HG03095 (cell line): ENCODE measurements around the gene DGKH.

Experiments
- ATAC-seq: cut with Tn5 transposase; IDR thresholded peaks from one replicate; pipeline ENCODE4 v1.9.1; 2021; ENCODE audit warnings: moderate library complexity; ENCODE audit not compliant: unreplicated experiment

DGKH gene

DNA sequence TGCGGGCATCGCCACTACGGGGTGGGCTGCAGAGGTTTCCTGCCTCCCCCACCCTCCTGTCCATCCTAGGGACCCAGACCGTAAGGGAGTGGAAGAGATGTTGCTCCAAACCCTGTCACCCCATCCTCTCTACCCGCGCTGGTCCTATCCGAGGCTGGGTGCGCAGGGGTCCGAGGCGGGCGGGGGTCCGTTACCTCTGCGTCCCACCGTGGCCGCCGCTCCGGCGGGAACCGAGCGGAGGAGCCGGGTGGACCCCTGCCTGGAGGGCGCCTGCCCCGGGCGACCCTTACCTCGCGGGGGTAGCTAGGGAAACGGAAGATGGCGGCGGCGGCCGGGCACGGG is at the start of gene DGKH:
DGKH (plus strand) TSS at position 307 of the 342 bp plus-strand sequence. CDS start 126 bp downstream, outside the sequence.
- ATAC-seq = peak; percentile 23

GRCh38 chr13:42000846-42001245 is 47.6 kb upstream of the DGKH start:
- no peak for ATAC-seq

- ATAC-seq = no peak
These were observed 46.9 kb upstream of the DGKH start for GRCh38 chr13:42001580-42001979.

DNA sequence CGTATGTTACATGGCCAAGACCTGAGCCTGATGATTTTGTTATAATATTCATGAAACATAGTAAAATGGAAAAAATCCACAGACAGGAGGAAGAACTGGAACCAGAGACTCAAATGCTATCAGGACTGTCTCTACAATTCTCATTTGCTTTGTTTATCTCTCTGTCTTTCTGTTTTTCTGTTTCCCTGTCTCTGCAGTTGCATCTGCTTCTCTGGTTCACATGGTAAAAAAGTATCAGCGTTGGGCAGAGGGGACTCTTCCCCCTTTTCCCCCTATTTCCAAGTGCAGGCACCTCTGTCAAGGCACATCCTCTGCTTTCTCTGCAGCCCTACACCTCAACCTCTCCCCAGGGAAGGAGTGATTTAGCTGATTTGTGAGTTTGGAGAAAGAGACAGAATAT is 46.4 kb upstream of the DGKH start:
- ATAC-seq = no peak

DNA sequence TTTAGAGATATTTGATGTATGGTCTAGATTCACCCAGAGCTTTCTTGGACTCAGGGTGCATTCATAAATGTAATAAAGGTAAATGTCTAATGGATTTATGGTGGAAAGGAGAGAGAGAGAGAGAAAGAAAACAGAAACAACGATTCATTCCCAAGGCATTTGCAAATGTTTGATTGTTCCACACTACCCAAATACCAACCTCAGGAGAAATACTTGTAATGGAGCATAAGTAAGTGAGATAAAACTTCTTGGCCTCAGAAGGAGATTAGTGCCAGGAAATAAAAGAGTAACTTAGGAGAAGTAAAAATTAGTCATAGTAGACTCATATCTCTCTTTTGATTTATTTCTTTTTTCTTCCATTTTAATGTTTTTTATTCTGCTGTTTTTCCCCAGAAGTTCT is 40.6 kb upstream of the DGKH start:
- no peak for ATAC-seq

DNA sequence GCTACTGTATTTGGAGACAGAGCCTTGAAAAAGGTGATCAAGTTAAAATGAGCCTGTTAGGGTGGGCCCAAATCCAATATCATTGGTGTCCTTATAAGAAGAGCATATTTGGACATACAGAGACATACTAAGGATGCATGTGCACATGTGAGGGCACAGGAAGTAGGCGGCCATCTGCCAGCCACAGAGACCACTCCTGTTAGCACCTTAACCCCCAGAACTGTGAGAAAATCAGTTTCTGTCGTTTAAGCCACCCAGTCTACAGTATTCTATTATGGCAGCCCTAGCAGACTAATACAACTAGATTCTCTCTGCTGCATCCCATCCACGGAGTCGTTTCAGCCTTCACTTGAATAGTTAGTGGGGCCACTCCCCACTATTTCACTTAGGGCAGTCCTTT is 39.4 kb upstream of the DGKH start:
- ATAC-seq = no peak

GRCh38 chr13:42011601-42012350 is 36.7 kb upstream of the DGKH start:
- ATAC-seq = no peak

- no peak for ATAC-seq
These were observed 34.3 kb upstream of the DGKH start for GRCh38 chr13:42014119-42014518.

DNA sequence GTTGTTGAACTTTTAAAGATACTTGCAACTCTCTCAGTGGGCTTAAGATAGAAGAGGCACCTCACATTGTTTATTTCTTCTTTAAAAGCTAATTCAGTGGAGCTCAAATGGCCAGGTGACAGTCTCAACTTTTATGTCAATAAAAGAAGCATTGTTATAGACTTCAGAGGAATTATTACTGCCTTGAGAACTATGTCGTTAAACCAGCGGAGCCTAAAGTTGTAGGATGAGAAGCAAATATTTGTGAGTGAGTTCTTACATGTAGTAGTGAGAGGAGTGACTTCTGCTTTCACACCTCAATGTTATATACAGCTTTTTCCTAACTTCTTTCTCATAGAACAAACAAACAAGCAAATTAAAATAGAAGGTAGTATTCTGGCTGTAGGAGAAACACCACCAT is 31.2 kb upstream of the DGKH start:
- ATAC-seq = no peak

DNA sequence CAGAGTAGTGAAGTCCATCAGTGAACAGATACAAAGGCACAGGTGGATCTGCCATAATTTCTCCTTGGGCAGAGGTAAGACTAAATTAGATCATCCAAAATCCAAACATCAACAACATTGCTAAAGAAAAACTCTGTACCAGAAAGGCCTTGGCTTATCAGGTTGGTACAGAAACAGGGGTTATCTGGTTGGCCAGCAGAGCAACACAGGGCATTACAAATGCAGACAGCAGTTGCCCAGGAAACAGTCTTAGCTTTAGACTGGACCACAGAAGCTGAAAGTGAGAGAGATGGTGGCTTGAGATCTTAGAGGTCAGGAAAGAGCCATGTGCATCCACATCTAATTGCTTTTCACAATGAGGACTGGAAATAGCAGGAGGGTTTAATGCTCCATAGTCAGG is 26.6 kb upstream of the DGKH start:
- no peak for ATAC-seq

DNA sequence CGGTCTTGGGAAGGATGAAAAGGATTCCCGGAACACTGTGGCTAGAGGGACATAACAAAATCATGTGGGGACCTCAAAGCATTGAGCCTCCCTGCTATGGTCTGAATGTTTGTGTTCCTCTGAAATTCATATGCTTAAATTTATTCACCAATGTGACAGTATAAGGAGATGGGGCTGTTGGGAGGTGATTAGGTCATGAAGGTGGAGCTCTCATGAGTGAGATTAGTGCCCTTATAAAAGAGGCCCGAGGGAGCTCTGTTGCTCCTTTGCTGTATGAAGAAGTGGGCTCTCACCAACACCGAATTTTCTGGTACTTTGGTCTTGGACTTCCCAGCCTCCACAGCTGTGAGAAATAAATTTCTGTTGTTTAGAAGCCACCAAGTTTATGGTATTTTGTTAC is 26.1 kb upstream of the DGKH start:
- ATAC-seq = no peak

GRCh38 chr13:42022796-42023493 is 25.5 kb upstream of the DGKH start:
- no peak for ATAC-seq

DNA sequence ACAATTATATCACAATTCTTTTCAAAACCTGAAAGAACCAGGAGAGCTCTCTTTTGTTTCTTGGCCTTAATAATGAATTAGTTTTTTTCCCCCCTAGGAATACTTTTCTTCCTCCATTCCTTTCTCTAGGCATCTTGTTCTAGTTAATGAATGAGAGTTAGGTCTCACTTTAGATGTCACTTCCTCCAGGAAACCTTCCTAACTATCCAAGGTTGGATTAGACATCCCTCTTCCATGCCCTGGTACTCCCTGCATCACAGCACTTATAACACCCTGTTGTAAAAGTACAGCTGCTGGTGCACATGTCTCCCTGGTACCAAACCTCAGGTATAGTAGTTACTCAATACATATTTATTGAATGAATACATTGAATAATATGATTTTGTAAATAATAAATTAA is 21.2 kb upstream of the DGKH start:
- ATAC-seq = no peak

DNA sequence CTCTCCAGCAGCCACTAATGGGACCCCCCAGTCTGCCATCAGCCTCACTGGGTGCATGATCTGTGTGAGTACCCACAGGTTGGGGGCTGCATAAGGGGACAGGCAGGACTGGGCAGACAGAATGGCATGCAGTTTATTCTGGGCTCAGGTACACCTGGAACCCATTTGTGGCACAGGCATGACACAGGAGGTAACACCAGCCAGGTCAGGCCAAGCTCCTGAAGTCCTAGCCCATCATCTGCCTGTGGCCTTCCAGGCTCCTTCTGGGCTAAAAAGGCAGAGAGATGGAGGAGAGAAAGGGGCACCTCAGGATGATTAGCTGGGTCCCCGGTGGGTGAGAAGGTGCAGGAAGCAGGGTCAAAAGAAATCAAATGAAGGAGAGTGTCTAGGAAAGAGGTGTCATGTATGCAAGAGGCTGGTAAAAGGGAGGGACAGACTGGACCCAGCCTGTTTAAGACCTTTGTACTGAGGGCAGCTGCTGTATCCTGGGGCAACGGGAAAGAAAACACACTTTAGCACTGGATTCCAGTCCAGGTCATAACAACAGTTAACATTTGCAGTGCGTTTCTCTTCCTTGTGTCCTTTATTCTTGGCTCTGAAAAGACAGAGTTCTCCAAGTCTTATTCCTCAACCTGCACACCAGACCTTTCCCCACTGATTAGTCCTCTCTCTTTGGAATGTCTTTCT is 20.2 kb upstream of the DGKH start:
- ATAC-seq = no peak

GRCh38 chr13:42035905-42036521 is 12.4 kb upstream of the DGKH start:
- ATAC-seq = no peak

GRCh38 chr13:42036711-42037110 is 11.7 kb upstream of the DGKH start:
- ATAC-seq = no peak

DNA sequence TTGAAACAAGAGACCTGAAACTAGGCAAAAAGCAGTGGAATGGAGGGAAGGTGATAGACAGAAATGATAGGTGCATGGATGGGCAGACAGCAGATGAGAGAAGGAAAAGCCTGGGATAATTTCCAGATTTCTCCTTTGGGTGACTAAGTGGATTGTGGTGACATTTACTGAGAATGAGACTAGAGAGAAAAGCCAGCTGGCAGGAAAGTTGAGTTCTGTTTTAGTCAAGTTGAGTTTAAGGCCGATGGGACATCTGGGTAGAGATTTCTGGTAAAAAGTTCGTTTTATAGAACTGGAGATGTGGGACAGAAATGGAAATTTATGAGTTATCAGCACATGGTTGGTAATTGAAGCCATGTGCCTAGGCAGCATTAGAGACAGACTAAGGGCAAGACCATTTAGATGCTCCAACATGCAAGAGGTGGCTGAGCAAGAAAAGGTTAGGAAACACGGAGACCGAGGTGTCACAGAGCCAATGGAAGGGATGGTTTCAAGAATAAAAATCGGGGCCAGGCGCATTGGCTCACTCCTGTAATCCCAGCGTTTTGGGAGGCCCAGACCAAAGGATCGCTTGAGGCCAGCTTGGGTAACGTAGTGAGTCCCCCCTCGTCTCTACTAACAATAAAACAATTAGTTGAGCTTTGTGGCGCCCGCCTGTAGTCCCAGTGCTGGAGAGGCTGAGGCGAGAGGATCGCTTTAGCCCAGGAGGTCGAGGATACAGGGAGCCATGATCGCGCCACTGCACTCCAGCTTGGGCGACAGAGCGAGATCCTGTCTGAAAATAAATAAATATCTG is 9.6 kb upstream of the DGKH start:
- ATAC-seq = no peak

DNA sequence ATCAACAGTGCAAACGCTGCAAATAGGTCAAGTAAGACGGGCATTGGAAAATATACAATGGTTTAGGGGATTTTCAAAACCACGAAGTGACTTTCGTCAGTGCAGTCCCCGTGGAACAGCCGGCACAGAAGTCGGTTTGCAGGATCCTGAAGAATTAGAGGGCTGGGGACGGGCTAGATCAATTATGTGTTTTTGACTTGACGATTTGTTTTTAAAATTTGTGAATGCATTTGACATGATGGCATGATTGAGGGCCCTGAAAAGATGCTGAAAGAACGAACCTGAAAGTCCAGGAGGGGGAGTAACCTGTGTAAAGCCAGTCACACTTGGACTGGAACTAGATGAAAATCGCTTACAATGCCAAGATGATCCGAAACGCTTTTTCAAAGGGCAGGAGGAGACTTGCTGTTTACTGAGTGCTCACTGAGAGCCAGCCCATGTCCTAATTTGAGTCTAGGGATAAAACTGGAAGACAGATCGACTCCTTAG is 8.9 kb upstream of the DGKH start:
- ATAC-seq = no peak

DNA sequence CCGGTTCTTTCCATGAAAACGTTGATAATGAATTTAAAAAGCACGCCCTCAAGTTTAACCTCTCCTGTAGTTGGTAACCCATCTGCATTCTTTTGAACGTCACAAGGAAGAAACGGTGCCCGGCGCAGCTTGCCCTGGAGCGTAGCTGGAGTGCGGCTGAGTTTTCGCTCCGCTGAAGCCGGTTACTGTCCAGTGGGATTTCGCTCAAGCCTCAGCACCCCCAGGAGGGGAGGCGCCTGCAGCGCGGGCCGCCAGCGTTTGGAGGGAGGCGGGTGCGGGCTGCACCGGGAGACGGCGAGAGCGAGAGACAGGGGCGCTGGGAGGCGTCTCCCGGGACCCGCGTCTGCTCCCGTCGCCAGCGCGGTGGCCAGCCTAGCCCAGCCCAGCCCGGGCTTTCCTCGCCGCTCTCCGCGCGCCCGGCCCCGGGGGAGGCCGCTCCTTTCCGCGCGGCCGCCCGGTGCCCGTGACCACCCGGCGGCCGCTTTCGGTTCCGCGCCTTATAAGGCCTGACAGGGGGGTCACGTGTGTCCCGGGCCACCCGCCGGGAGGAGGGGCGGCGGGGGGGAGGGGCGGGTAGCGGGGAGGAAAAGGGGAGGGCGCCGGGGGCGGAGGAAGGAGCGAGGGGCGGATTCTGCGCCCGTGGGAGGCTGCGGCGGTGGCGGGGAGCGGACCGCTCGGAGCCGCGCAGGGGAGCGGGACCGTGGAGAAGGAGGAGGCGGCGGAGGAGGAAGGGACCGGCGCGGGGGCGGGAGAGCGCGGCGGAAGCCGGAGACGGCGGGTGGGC is 8.3 kb upstream of the DGKH start:
- peak; percentile 60 for ATAC-seq

DNA sequence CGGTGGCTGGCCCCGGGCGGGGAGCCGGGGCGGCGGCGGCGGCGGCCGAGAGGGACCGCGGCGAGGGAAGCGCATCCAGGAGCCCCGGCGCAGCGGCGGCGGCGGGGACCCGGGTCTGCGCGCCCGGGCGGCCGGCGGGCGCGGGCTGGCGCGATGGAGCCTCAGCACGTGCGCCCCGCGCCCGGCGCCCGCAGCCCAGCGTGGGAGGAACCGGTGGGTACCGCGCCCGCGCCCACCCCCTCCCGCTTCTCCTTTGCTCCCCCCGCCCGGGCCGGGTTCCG is 7.8 kb upstream of the DGKH start:
- ATAC-seq = no peak
